IMR-90 (cell line): ENCODE results near the gene MAPK8IP3. TPM values are rescaled to one million over a fixed set of nuclear protein-coding genes. Genes with fewer than 3 reads are reported as not detected.

Source experiments
- ATAC-seq: fragments of 200-7000 bp; cut with Tn5 transposase; 2 replicates; pipeline ENCODE4 v1.9.1; 2020; ENCODE audit warnings: low read depth, mild to moderate bottlenecking, moderate library complexity
- BruUV-seq: library from RNA; stranded (reverse); fragments of 400-500 nt; replicated peaks from 2 replicates; lab custom pipeline; 2021; lab: Mats Ljungman, UMichigan
- CTCF ChIA-PET: fragments of 300-600 bp; formaldehyde crosslinking; extraction: SDS; loops from one replicate; lab custom pipeline; 2021; ENCODE audit warnings: antibody characterized with exemption; lab: Yijun Ruan, JAX
- POLR2A ChIA-PET: fragments of 300-600 bp; sonication (Branson Sonifier 250); formaldehyde crosslinking; loops from one replicate; lab custom pipeline; 2022; ENCODE audit warnings: antibody characterized with exemption; ENCODE audit not compliant: unreplicated experiment; lab: Charles Lee
- DNase-seq: peaks from one replicate; pipeline ENCODE4 v3.0.0; 2013
- H2AFZ ChIP-seq: replicated peaks from 2 replicates; pipeline ENCODE3; 2013; ENCODE audit warnings: low read length, mild to moderate bottlenecking; ENCODE audit not compliant: poor library complexity
- H2AK5ac ChIP-seq: 2 replicates; pipeline ENCODE4 v1.6.1; 2013; ENCODE audit warnings: low read depth, low read length, inconsistent platforms
- H2AK9ac ChIP-seq: replicated peaks from 2 replicates; pipeline ENCODE3; 2013; ENCODE audit warnings: mild to moderate bottlenecking, low read depth, low read length, moderate library complexity; ENCODE audit not compliant: poor library complexity
- H2BK120ac ChIP-seq: 2 replicates; pipeline ENCODE4 v1.6.1; 2013; ENCODE audit warnings: low read depth, low read length, inconsistent platforms
- H2BK15ac ChIP-seq: 3 replicates; pipeline ENCODE4 v1.6.1; 2013; ENCODE audit warnings: low read depth, low read length, inconsistent platforms
- H2BK20ac ChIP-seq: 2 replicates; pipeline ENCODE4 v1.6.1; 2013; ENCODE audit warnings: low read depth, mild to moderate bottlenecking, inconsistent platforms, low read length, moderate library complexity
- H2BK5ac ChIP-seq: 2 replicates; pipeline ENCODE4 v1.6.1; 2013; ENCODE audit warnings: mild to moderate bottlenecking, low read depth, low read length, inconsistent platforms; ENCODE audit not compliant: poor library complexity, severe bottlenecking
- H3K14ac ChIP-seq: replicated peaks from 2 replicates; pipeline ENCODE4 v1.6.1; 2013; ENCODE audit warnings: low read depth, low read length, inconsistent platforms
- H3K18ac ChIP-seq: 2 replicates; pipeline ENCODE4 v1.6.1; 2013; ENCODE audit warnings: low read depth, low read length, control low read depth
- H3K23ac ChIP-seq: 2 replicates; pipeline ENCODE4 v1.6.1; 2013; ENCODE audit warnings: low read depth, low read length, inconsistent platforms
- H3K27ac ChIP-seq: 2 replicates; pipeline ENCODE4 v1.5.1; 2013; ENCODE audit warnings: mild to moderate bottlenecking, control low read depth, low read length; ENCODE audit not compliant: insufficient read depth
- H3K27me3 ChIP-seq: 2 replicates; pipeline ENCODE4 v1.6.1; 2013; ENCODE audit warnings: low read length; ENCODE audit not compliant: control insufficient read depth, insufficient read depth
- H3K36me3 ChIP-seq: 2 replicates; pipeline ENCODE4 v1.6.1; 2013; ENCODE audit warnings: low read length, mixed read lengths; ENCODE audit not compliant: control insufficient read depth, insufficient read depth
- H3K4ac ChIP-seq: 2 replicates; pipeline ENCODE4 v1.6.1; 2013; ENCODE audit warnings: low read depth, low read length, inconsistent platforms
- H3K4me1 ChIP-seq: 2 replicates; pipeline ENCODE4 v1.6.1; 2013; ENCODE audit warnings: low read length, mixed read lengths; ENCODE audit not compliant: control insufficient read depth, insufficient read depth
- H3K4me2 ChIP-seq: 2 replicates; pipeline ENCODE4 v1.6.1; 2013; ENCODE audit warnings: low read depth, mild to moderate bottlenecking, control low read depth, low read length, moderate library complexity
- H3K4me3 ChIP-seq: 2 replicates; pipeline ENCODE4 v1.5.1; 2013; ENCODE audit warnings: low read depth, mild to moderate bottlenecking, control low read depth, low read length, moderate library complexity; ENCODE audit not compliant: insufficient read depth
- H3K56ac ChIP-seq: 2 replicates; pipeline ENCODE4 v1.6.1; 2013; ENCODE audit warnings: low read length, inconsistent platforms; ENCODE audit not compliant: insufficient read depth; ENCODE audit errors: extremely low read depth
- H3K79me1 ChIP-seq, 2 experiments: 2 replicates each; pipeline ENCODE4 v1.6.1; 2013; ENCODE audit warnings: low read length in 2 of 2, inconsistent platforms in 1 of 2, low read depth in 1 of 2
- H3K9ac ChIP-seq: 2 replicates; pipeline ENCODE4 v1.6.1; 2013; ENCODE audit warnings: low read depth, low read length, control low read depth
- H3K9me1 ChIP-seq: 2 replicates; pipeline ENCODE4 v1.6.1; 2013; ENCODE audit warnings: low read length, inconsistent platforms; ENCODE audit not compliant: insufficient read depth
- H3K9me3 ChIP-seq: 2 replicates; pipeline ENCODE4 v1.6.1; 2013; ENCODE audit warnings: low read length; ENCODE audit not compliant: control insufficient read depth, insufficient read depth
- H4K20me1 ChIP-seq: 2 replicates; pipeline ENCODE4 v1.6.1; 2013; ENCODE audit warnings: low read length, inconsistent platforms; ENCODE audit not compliant: insufficient read depth
- H4K5ac ChIP-seq: 2 replicates; pipeline ENCODE4 v1.6.1; 2013; ENCODE audit warnings: mild to moderate bottlenecking, low read depth, low read length, control low read depth
- H4K8ac ChIP-seq, 2 experiments: 2 replicates each; pipeline ENCODE4 v1.6.1; 2013; ENCODE audit warnings: low read depth in 2 of 2, low read length in 2 of 2, control low read depth in 1 of 2, inconsistent platforms in 1 of 2
- H4K91ac ChIP-seq: 2 replicates; pipeline ENCODE4 v1.6.1; 2013; ENCODE audit warnings: low read depth, low read length, inconsistent platforms; ENCODE audit not compliant: insufficient read depth
- BHLHE40 ChIP-seq: fragments of 150-350 bp; IDR thresholded peaks from 2 replicates; pipeline ENCODE4 v1.6.1; 2016; ENCODE audit warnings: mild to moderate bottlenecking, low read depth, low read length
- CHD1 ChIP-seq: IDR thresholded peaks from 2 replicates; pipeline ENCODE4 v1.6.1; 2012; ENCODE audit warnings: low read depth, low read length, improper control_type of control experiment
- CTCF ChIP-seq: conservative IDR thresholded peaks from 2 replicates; pipeline ENCODE4 v1.5.1; 2012; ENCODE audit warnings: mild to moderate bottlenecking, low read depth, low read length, improper control_type of control experiment
- ELK1 ChIP-seq: fragments of 150-350 bp; IDR thresholded peaks from 2 replicates; pipeline ENCODE4 v1.6.1; 2016; ENCODE audit warnings: low read depth, mild to moderate bottlenecking, low read length, moderate library complexity, borderline replicate concordance
- FOS ChIP-seq: fragments of 150-350 bp; IDR thresholded peaks from 2 replicates; pipeline ENCODE4 v1.6.1; 2016; ENCODE audit warnings: low read depth, low read length
- MAZ ChIP-seq: IDR thresholded peaks from 2 replicates; pipeline ENCODE4 v1.6.1; 2012; ENCODE audit warnings: low read depth, mild to moderate bottlenecking, low read length, improper control_type of control experiment, moderate library complexity, borderline replicate concordance
- NFE2L2 ChIP-seq: fragments of 150-350 bp; IDR thresholded peaks from 2 replicates; pipeline ENCODE4 v1.6.1; 2016; ENCODE audit warnings: low read depth, mild to moderate bottlenecking, low read length
- RCOR1 ChIP-seq: IDR thresholded peaks from 2 replicates; pipeline ENCODE4 v1.6.1; 2012; ENCODE audit warnings: mild to moderate bottlenecking, low read length, improper control_type of control experiment; ENCODE audit not compliant: insufficient replicate concordance
- RFX5 ChIP-seq: IDR thresholded peaks from 2 replicates; pipeline ENCODE4 v1.8.0; 2012; ENCODE audit warnings: low read depth, mild to moderate bottlenecking, low read length, moderate library complexity
- SMC3 ChIP-seq: fragments of 150-350 bp; IDR thresholded peaks from 2 replicates; pipeline ENCODE4 v1.6.1; 2016; ENCODE audit warnings: low read depth, mild to moderate bottlenecking, antibody characterized with exemption, low read length, moderate library complexity
- USF2 ChIP-seq: fragments of 150-350 bp; IDR thresholded peaks from 2 replicates; pipeline ENCODE4 v1.6.1; 2017; ENCODE audit warnings: mild to moderate bottlenecking, antibody characterized with exemption, low read length, low read depth
- WGBS, 2 experiments: methylation state at CpG; one replicate each; pipeline versions ENCODE4 v1.1.5 to v1.1.7; 2013; ENCODE audit warnings: missing lambda C conversion rate in 2 of 2; ENCODE audit not compliant: insufficient read length in 1 of 2; ENCODE audit errors: extremely low coverage in 2 of 2; 5-methylcytosine and 5-hydroxymethylcytosine counted together
- dilution Hi-C: fragments of 300-500 bp; cut with HindIII; formaldehyde crosslinking; loops from one replicate; pipeline ENCODE4 v1.14.3; 2018; ENCODE audit warnings: low sequenced_read_pairs; ENCODE audit not compliant: unreplicated experiment
- in situ Hi-C: fragments of 300-500 bp; cut with MboI; formaldehyde crosslinking; loops from 3 replicates; pipeline ENCODE4 v1.14.3; 2019; ENCODE audit warnings: low sequenced_read_pairs, inconsistent platforms, mixed read lengths
- intact Hi-C: fragments of 100-400 bp; cut with micrococcal nuclease; formaldehyde crosslinking; loops from 2 replicates; pipeline ENCODE4 v1.10.0; 2022
- polyA plus RNA-seq, 3 experiments: library from polyadenylated mRNA; depleted of rRNA; stranded (reverse); fragments of >200 nt; gene quantifications; 2 replicates each; pipeline ENCODE4 v1.2.3, GENCODE V29; 2012; ENCODE audit warnings: low replicate concordance in 1 of 3
- total RNA-seq: library from RNA; depleted of rRNA; stranded (reverse); fragments of >200 nt; gene quantifications from 2 replicates; pipeline ENCODE4 v1.2.3, GENCODE V29; 2012

Gene MAPK8IP3
- total and polyA plus RNA-seq, 2 of the 4 experiments (the other 2 are of a cell fraction) = 17.0 to 69.1 TPM

- Histone ChIP-seq H2BK20ac (no peak overlapping the region), H3K79me1 (peaks cover 17 to 63% of the 10 kb centered on the region in 2 experiments), H3K4me2 (peak overlapping the region; percentile 75), H2BK120ac (no peak overlapping the region), H4K91ac (no peak overlapping the region), H3K14ac (no peak overlapping the region), H3K23ac (no peak overlapping the region), H3K36me3 (peaks cover 34% of the 10 kb centered on the region), H3K56ac (no peak overlapping the region), H4K8ac (no peak overlapping the region), H3K4ac (no peak overlapping the region), H2AK9ac (peak overlapping the region; percentile 7), H3K9ac (0 out of 2 replicates have a peak overlapping the region, but pooled peaks have one; percentile 66), H3K4me1 (peaks cover 3% of the 10 kb centered on the region; the same call in 1 of the 2 replicates), H3K9me3 (no peaks in the 10 kb centered on the region), H3K9me1 (peaks cover 7% of the 10 kb centered on the region; the same call in 1 of the 2 replicates), H4K20me1 (peaks cover 34% of the 10 kb centered on the region), H3K4me3 (peak overlapping the region; percentile 79), H3K18ac (no peak overlapping the region), H2AFZ (peak overlapping the region; percentile 0), H2BK5ac (no peak overlapping the region), H3K27ac (no peak overlapping the region; the same call in 1 of the 2 replicates), H3K27me3 (no peaks in the 10 kb centered on the region), H4K5ac (no peak overlapping the region), H2AK5ac (no peak overlapping the region), H2BK15ac (no peak overlapping the region)
- WGBS, 2 experiments = 76% methylated on average over 12 of the region's 20 CpGs; no CpG with 5 or more reads in 1 of the 2 experiments
- ChIA-PET CTCF (no interaction called here), POLR2A (no interaction called here)
- dilution Hi-C loops = no loop called here
- DNase-seq (no peak), ATAC-seq (no peak)
- in situ Hi-C loops = no loop called here
- TF ChIP-seq MAZ = no peak
- TF ChIP-seq CHD1 = no peak
- no peak for TF ChIP-seq CTCF
- no peak for TF ChIP-seq FOS
- no peak for TF ChIP-seq RFX5
- no peak for TF ChIP-seq USF2
- TF ChIP-seq ELK1 = no peak
- TF ChIP-seq NFE2L2 = no peak
- TF ChIP-seq RCOR1 = no peak
- TF ChIP-seq BHLHE40 = no peak
- no peak for TF ChIP-seq SMC3
- no TSS peak for BruUV-seq
- intact Hi-C loops = loop anchor here (5.0 kb wide), 1 partner anchor 46 kb away; the partner anchor contains the start of genes FAHD1 and HAGH
These were observed 75.3 kb downstream of the MAPK8IP3 start for GRCh38 chr16:1781254-1781653.
